IgD-negative memory B cell (primary cell): ENCODE data around the gene GLI2. TPM values are rescaled to one million over a fixed set of nuclear protein-coding genes. Genes with fewer than 3 reads are reported as not detected.

Experiments
- H3K27ac Mint-ChIP-seq, 3 donors: one replicate each; pipeline ENCODE4 v1.8.0; 2020 to 2022; ENCODE audit warnings: mild to moderate bottlenecking in 3 of 3, mixed read lengths in 3 of 3, moderate library complexity in 1 of 3
- H3K27me3 Mint-ChIP-seq: one replicate; pipeline ENCODE4 v1.8.0; 2021; ENCODE audit warnings: mixed read lengths
- H3K36me3 Mint-ChIP-seq: one replicate; pipeline ENCODE4 v1.8.0; 2020; ENCODE audit warnings: mild to moderate bottlenecking, mixed read lengths
- H3K4me1 Mint-ChIP-seq, 3 donors: one replicate each; pipeline ENCODE4 v1.8.0; 2020 to 2022; ENCODE audit warnings: mixed read lengths in 3 of 3, mild to moderate bottlenecking in 1 of 3
- H3K4me3 Mint-ChIP-seq, 4 donors: one replicate each; pipeline ENCODE4 v1.8.0; 2020 to 2022; ENCODE audit warnings: mild to moderate bottlenecking in 4 of 4, mixed read lengths in 4 of 4, moderate library complexity in 3 of 4
- H3K9me3 Mint-ChIP-seq, 3 donors: one replicate each; pipeline ENCODE4 v1.8.0; 2020 to 2021; ENCODE audit warnings: mixed read lengths in 3 of 3, mild to moderate bottlenecking in 1 of 3
- polyA plus RNA-seq: library from polyadenylated mRNA; unstranded; fragments of 300-500 nt; fragmentation: Illumina TruSeq; gene quantifications from one replicate; pipeline ENCODE4 v1.2.3, GENCODE V29; 2021

Gene GLI2
- not detected for polyA plus RNA-seq

DNA sequence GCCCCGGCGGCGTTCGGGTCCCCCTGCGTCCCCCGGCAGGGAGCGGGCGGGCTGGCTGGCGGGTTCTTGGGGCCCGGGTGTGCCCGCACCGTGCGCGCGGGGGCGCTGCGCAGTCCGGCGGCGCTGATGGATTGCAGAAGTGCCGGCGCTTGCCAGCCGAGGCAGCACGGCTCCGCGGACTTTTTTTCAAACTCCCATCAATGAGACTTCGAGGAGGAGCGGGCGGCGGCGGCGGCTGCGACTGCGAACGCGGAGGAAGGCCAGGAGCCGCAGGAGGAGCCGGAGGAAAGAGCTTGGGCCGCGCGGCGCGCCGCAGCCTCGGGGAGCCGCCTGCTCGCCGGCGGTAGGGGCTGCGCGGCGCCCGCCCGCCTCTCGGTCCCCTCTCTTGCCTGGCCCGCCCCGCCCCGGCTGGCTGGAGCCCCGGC is at the start of gene GLI2:
Gene GLI2, plus strand, starts transcription at position 123 of the 425 bp plus-strand sequence. CDS start 61,453 bp downstream, outside the sequence.
- H3K9me3 Mint-ChIP-seq, result no peaks in the 10 kb centered on the region
- H3K4me3 Mint-ChIP-seq, result peak within 1 kb of the TSS in 1 of 4 donors; percentile 9
- peaks cover 44% of the 10 kb centered on the region for H3K27me3 Mint-ChIP-seq
- no peak within 1 kb of the TSS for H3K27ac Mint-ChIP-seq
- peaks cover 0 to 4% (median 1%) of the 10 kb centered on the region in 3 donors for H3K4me1 Mint-ChIP-seq
- H3K36me3 Mint-ChIP-seq, result no peaks in the 10 kb centered on the region

DNA sequence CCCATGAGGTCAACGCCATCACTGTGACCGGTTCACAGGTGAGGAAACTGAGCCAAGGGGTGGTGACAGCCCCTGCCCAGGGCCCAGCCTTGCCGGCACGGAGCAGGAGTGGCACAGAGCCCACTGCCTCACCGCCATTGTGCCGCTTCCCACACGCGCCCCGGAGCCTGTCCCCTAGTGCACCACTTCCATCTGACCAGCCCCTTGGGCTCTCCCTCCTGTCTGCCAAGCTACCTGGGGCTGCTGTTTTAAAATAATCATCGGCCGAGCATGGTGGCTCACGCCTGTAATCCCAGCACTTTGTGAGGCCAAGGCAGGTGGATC is 49.7 kb upstream of the GLI2 start:
- no peaks in the 10 kb centered on the region for H3K36me3 Mint-ChIP-seq

DNA sequence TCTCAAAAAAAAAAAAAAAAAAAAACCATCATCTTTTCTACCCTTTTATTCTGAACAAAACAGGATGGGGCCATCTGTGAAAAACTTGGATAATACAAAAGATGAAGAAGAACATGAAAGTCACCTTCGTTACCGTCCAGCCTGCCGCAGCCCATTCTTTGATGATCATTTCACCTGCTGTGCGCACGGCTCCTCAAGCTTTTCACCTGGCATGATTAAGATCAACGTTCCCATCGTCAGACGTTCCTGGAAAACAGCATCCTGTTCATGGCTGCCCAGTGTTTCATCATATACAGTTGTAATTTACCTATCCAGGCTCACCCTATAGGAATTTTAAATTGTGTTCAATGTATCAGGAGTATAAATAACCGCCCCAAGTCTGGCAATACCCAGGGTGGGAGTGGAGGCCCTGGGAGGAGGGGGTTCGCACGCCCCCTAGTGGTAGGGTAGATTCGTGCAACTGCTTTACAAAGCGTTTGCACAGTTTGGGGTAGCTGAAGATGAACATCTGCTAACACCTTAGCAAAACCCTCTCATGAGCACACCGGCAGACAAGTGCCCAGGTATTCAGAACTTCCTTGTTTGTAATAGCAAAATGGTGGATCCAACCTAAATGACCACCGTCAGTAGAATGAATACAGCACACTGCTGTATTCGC is 49.0 kb upstream of the GLI2 start:
- Mint-ChIP-seq H3K27ac (no peak overlapping the region), H3K4me3 (no peak overlapping the region), H3K9me3 (no peaks in the 10 kb centered on the region), H3K27me3 (peaks cover 11% of the 10 kb centered on the region), H3K36me3 (no peaks in the 10 kb centered on the region), H3K4me1 (no peaks in the 10 kb centered on the region)

More for the DNA sequence above, 49.7 kb upstream of the GLI2 start:
- peak overlapping the region in 1 of 3 donors; percentile 78 for H3K27ac Mint-ChIP-seq
- H3K27me3 Mint-ChIP-seq, result peaks cover 11% of the 10 kb centered on the region
- no peaks in the 10 kb centered on the region for H3K4me1 Mint-ChIP-seq
- no peaks in the 10 kb centered on the region for H3K9me3 Mint-ChIP-seq
- no peak overlapping the region for H3K4me3 Mint-ChIP-seq

DNA sequence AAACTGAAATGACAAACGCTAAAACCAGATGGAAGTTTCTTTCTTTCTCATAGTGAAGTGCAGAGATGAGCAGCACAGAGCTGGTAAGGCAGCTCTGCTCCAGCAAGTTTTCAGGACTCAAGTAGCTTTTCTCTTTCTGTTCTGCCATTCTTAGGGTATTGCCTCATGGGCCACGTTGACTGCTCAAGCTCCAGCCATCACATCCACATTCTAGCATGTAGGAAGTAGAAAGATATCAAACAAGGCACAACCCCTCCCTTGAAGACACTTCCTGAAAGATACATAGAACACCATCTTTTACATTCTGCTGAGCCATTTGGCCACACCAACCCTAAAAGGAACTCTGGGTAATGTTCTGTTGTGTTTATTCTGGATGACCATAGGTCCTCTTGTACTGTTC is 48.5 kb upstream of the GLI2 start:
- H3K4me3 Mint-ChIP-seq, result no peak overlapping the region
- H3K27me3 Mint-ChIP-seq, result peaks cover 11% of the 10 kb centered on the region
- H3K27ac Mint-ChIP-seq, result no peak overlapping the region
- H3K4me1 Mint-ChIP-seq, result no peaks in the 10 kb centered on the region
- no peaks in the 10 kb centered on the region for H3K36me3 Mint-ChIP-seq
- H3K9me3 Mint-ChIP-seq, result no peaks in the 10 kb centered on the region

DNA sequence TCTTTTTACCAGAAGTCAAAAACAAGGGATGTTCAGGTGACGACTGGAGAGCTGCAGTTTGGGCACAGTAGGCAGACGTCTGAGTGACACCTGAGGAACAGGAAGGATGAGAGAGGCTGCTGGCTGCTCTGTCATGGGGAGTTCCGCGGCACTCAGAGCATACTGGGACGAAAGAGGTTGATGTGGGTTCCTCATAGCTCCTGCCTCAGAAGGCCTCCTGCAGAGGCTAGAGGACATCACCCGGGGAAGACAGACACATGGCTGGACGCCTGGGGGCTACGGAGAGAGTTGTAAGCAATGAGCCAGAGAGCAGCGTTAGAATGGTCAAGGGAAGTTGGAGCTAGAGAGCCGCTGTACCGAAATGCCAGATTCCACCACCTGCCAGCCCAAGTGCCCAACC is 45.1 kb upstream of the GLI2 start:
- peak overlapping the region in 1 of 4 donors; percentile 57 for H3K4me3 Mint-ChIP-seq
- H3K9me3 Mint-ChIP-seq, result no peaks in the 10 kb centered on the region
- H3K27me3 Mint-ChIP-seq, result peaks cover 10% of the 10 kb centered on the region
- no peak overlapping the region for H3K27ac Mint-ChIP-seq
- H3K4me1 Mint-ChIP-seq, result peaks cover 0 to 1% (median 1%) of the 10 kb centered on the region in 3 donors
- no peaks in the 10 kb centered on the region for H3K36me3 Mint-ChIP-seq

DNA sequence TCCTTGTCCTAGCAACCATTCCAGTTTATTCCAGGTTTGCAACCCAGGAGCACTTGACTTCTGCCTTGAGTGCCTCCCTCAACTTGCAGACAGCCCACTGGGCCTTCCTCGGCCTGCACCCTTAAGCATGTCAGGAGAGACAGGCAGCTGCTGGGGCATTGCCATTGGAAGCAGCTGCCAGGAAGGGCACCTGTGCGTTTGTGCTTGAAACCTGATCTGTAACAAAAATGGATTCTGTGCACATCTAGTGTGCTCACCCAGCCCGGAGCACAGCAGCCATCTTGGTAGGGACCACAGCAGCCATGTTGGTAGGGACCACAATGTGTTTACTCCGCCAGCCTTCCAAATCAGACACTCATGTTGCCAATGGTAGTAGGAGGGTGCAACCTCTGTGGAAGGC is 44.3 kb upstream of the GLI2 start:
- Mint-ChIP-seq H3K27me3 (peaks cover 14% of the 10 kb centered on the region), H3K4me3 (no peak overlapping the region), H3K27ac (no peak overlapping the region), H3K36me3 (no peaks in the 10 kb centered on the region), H3K4me1 (peaks cover 0 to 4% (median 3%) of the 10 kb centered on the region in 3 donors), H3K9me3 (no peaks in the 10 kb centered on the region)

DNA sequence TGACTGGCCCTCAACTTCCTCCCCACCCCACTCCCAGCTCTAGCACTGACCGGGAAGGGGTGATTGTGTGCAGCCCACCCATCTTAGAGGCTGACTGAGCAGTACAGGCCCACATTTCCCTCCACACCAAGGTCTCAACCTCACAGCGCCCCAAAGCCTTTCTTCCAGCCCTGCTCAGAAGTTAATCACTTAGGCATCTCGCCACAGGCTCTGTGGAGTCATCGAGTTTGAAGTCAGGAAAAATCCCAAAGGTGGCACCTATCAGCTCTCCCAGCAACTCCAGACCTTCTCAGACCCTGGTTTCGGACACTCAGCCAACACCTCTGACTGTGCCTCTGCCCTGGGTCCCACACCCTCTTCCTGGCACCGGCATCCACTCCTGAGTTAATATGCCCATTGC is 43.0 kb upstream of the GLI2 start:
- Mint-ChIP-seq H3K27ac (no peak overlapping the region), H3K36me3 (no peaks in the 10 kb centered on the region), H3K4me1 (peaks cover 0 to 4% (median 3%) of the 10 kb centered on the region in 3 donors), H3K9me3 (no peaks in the 10 kb centered on the region), H3K27me3 (peaks cover 19% of the 10 kb centered on the region), H3K4me3 (no peak overlapping the region)

DNA sequence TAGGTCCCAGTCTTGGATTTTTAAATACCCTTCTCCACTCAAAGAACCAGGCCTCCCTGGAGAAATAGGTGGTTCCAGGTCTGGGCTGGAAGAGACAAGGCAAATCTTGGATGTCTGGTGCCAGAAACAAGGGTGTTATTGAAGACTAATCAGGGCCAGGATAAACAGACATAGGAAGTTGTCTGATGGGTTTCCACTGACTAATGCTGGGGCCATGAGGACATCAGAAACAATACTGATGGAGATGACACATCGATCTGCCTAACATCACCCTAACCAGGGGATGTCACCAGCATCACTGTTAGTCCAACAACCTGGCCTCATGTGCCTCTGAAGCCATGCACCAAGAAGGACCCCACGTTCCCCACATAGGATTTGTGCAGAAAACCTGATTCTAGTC is 42.5 kb upstream of the GLI2 start:
- Mint-ChIP-seq H3K27me3 (peaks cover 19% of the 10 kb centered on the region), H3K27ac (no peak overlapping the region), H3K4me3 (no peak overlapping the region)

DNA sequence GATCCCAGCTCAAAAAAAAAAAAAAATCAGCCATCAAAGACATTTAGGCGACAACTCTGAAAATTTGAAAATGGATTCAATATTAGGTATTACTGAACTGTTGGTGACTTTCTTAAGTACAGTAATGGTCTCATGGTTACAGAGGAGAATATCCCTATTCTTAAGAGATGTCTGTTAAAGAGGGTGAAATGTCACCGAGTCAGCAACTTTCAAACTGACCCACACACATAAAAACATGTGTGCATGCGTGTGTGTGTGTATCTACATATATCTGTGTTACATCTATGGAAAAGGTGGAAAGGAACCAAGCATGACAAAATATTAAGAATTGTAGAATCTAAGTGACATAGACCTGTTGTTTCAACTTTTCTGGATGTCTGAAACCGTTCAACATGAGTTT is 41.6 kb upstream of the GLI2 start:
- Mint-ChIP-seq H3K9me3 (peaks cover under 1 to 2% (median 1%) of the 10 kb centered on the region in 3 donors), H3K27ac (no peak overlapping the region), H3K4me3 (no peak overlapping the region), H3K4me1 (peaks cover 0 to 4% (median 3%) of the 10 kb centered on the region in 3 donors), H3K36me3 (no peaks in the 10 kb centered on the region), H3K27me3 (peaks cover 19% of the 10 kb centered on the region)

More for the DNA sequence above, 42.5 kb upstream of the GLI2 start:
- H3K36me3 Mint-ChIP-seq, result no peaks in the 10 kb centered on the region
- no peaks in the 10 kb centered on the region for H3K9me3 Mint-ChIP-seq
- H3K4me1 Mint-ChIP-seq, result peaks cover 0 to 4% (median 3%) of the 10 kb centered on the region in 3 donors

DNA sequence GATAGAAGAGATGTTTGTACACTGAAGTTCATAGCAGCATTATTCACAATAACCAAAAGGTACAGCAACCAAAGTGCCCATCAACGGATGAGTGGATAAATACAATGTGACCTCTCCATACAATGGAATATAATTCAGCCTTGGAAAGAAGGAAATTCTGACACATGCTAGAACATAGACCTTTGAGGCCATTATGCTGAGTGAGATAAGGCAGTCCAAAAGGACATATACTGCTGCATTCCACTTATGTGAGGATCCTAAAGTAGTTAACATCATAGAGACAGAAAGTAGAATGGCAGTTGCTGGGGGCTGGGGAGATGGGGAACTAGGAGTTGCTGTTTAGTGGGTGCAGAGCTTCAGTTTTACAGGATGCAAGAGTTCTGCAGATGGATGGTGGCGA is 38.2 kb upstream of the GLI2 start:
- Mint-ChIP-seq H3K9me3 (peaks cover 2 to 3% (median 3%) of the 10 kb centered on the region in 3 donors), H3K4me3 (no peak overlapping the region), H3K27me3 (peaks cover 21% of the 10 kb centered on the region), H3K4me1 (peaks cover 0 to 4% (median 3%) of the 10 kb centered on the region in 3 donors), H3K27ac (no peak overlapping the region), H3K36me3 (no peaks in the 10 kb centered on the region)

DNA sequence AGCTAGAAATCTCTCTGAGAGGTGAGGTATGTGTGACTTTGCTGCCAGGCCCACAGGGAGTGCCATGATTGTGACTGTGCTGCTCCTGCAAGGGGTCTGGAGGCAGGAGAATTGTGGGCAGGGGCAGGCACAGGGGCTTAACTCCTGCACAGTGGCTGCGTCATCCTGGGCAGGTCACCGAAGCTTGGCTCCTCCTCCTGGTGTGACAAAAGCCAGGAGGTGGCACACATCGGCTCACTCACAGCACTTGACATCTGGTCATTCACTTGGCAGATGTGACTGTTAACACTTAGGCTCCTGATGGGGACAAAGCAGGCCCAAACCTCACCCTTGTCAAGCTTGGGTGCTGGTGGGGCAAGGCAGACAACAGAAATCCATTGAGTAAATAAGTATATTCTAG is 36.4 kb upstream of the GLI2 start:
- peaks cover 2 to 3% (median 3%) of the 10 kb centered on the region in 3 donors for H3K9me3 Mint-ChIP-seq
- H3K36me3 Mint-ChIP-seq, result no peaks in the 10 kb centered on the region
- peaks cover 20% of the 10 kb centered on the region for H3K27me3 Mint-ChIP-seq
- H3K4me3 Mint-ChIP-seq, result no peak overlapping the region
- H3K27ac Mint-ChIP-seq, result no peak overlapping the region
- H3K4me1 Mint-ChIP-seq, result peaks cover 0 to 4% (median 3%) of the 10 kb centered on the region in 3 donors

DNA sequence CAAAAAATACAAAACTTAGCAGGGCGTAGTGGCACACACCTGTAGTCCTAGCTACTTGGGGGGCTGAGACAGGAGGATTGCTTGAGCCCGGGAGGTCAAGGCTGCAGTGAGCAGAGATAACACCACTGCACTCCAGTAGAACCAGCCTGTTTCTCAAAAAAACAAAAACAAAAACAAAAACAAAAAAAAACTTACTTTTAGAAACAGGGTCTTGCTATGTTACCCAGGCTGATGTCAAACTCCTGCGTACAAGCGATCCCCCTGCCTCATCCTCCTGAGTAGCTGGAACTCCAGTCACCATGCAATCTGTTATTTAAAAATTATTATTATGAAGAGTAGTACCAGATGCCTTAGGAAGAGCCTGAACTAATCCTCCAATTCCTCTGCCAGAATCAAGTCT is 35.0 kb upstream of the GLI2 start:
- Mint-ChIP-seq H3K27ac (no peak overlapping the region), H3K4me1 (peaks cover 0 to 1% (median under 1%) of the 10 kb centered on the region in 3 donors), H3K36me3 (no peaks in the 10 kb centered on the region), H3K4me3 (no peak overlapping the region), H3K9me3 (peaks cover 2 to 3% (median 3%) of the 10 kb centered on the region in 3 donors), H3K27me3 (peaks cover 16% of the 10 kb centered on the region)

DNA sequence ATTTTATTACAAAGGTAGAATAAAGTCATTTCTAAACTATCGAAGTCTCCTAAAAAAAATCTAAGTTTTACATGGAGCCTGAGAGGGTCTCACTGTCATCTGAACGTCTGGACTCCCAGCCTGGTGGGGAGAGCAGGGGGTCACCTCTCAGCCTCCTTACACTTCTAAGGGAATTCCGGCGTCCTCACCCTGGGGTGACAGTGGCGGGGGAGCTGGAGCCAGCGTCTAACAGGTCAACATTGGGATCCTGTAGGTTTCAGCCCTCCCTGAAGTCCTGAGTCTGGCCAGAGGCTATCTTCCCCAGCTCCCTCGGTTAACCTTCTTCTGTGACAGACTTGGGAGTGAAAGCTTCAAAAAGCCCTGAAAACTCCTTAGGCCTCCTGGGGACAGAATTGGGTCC is 34.6 kb upstream of the GLI2 start:
- H3K4me3 Mint-ChIP-seq, result no peak overlapping the region
- H3K4me1 Mint-ChIP-seq, result no peaks in the 10 kb centered on the region
- peaks cover 2% of the 10 kb centered on the region for H3K36me3 Mint-ChIP-seq
- H3K27me3 Mint-ChIP-seq, result peaks cover 15% of the 10 kb centered on the region
- H3K9me3 Mint-ChIP-seq, result peaks cover 2 to 3% (median 3%) of the 10 kb centered on the region in 3 donors
- H3K27ac Mint-ChIP-seq, result no peak overlapping the region

DNA sequence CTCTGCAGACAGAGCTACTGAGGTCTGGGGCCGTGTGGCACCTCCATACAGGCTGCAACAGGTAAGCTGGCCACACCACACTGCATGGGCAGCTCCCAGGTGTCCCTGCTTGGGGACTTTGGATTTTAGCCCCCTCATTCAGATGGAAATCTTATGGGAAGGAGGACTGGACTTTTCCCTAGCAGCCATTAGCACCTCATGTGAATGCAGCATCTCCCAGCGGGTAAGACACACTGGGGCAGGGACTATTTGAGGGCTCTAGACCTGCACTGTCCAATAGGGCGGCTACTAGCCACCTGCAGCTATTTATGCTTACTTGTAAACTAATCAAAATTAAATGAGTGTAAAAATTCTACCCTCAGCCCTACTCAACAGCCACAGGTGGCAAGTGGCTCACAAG is 34.2 kb upstream of the GLI2 start:
- Mint-ChIP-seq H3K4me1 (no peaks in the 10 kb centered on the region), H3K27me3 (peaks cover 12% of the 10 kb centered on the region), H3K4me3 (no peak overlapping the region), H3K9me3 (peaks cover 2 to 3% (median 3%) of the 10 kb centered on the region in 3 donors), H3K36me3 (peaks cover 2% of the 10 kb centered on the region), H3K27ac (no peak overlapping the region)

DNA sequence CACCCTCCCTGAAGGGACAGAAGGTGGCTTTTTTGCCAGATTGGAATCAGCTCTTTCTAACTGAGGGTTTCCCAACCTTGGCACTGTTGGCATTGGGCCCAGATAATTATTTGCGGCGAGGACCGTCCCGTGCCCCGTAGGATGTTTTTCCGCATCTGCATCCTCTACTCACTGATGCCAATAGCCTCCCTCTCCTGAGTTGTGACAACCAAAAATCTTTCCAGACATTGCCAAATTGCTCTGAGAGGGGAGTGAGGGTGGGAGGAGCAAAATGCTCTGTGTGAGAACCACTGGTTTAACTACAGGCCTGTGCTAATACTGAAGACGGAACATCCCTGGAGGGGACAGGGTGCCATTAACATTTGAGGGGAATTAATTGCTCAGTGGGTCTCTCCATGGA is 33.6 kb upstream of the GLI2 start:
- Mint-ChIP-seq H3K4me3 (no peak overlapping the region), H3K9me3 (peaks cover 2 to 3% (median 3%) of the 10 kb centered on the region in 3 donors)

DNA sequence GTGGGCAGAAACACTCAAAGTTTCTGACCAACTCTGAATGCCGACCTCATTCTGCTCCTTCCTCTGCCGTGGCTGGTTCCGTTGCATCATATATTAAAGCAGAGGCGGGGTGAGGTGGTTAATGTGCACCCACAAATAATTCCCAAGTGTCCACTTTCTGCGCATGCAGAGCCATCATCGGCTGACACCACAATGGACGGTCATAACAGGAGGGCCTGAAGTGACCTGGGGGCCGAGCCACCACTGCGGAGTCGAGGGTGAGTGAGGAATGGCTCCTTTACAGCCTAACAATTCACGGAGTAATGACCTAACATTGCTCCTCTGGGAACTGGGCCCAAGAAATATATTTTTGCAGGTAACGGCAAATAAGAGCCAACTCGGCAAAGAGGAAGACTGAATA is 32.9 kb upstream of the GLI2 start:
- Mint-ChIP-seq H3K27ac (no peak overlapping the region), H3K4me3 (no peak overlapping the region), H3K36me3 (peaks cover 4% of the 10 kb centered on the region), H3K27me3 (peaks cover 9% of the 10 kb centered on the region), H3K9me3 (peaks cover 2 to 3% (median 3%) of the 10 kb centered on the region in 3 donors), H3K4me1 (no peaks in the 10 kb centered on the region)

More for the DNA sequence above, 33.6 kb upstream of the GLI2 start:
- H3K36me3 Mint-ChIP-seq, result peaks cover 4% of the 10 kb centered on the region
- no peak overlapping the region for H3K27ac Mint-ChIP-seq
- H3K4me1 Mint-ChIP-seq, result no peaks in the 10 kb centered on the region
- H3K27me3 Mint-ChIP-seq, result peaks cover 9% of the 10 kb centered on the region
